IMR-90 (cell line): ENCODE measurements around the gene C16orf92. TPM values are rescaled to one million over a fixed set of nuclear protein-coding genes. Genes with fewer than 3 reads are reported as not detected.

ENCODE experiments used
- ATAC-seq: fragments of 200-7000 bp; cut with Tn5 transposase; 2 replicates; pipeline ENCODE4 v1.9.1; 2020; ENCODE audit warnings: low read depth, mild to moderate bottlenecking, moderate library complexity
- BruUV-seq: library from RNA; stranded (reverse); fragments of 400-500 nt; replicated peaks from 2 replicates; lab custom pipeline; 2021; lab: Mats Ljungman, UMichigan
- CTCF ChIA-PET: fragments of 300-600 bp; formaldehyde crosslinking; extraction: SDS; loops from one replicate; lab custom pipeline; 2021; ENCODE audit warnings: antibody characterized with exemption; lab: Yijun Ruan, JAX
- POLR2A ChIA-PET: fragments of 300-600 bp; sonication (Branson Sonifier 250); formaldehyde crosslinking; loops from one replicate; lab custom pipeline; 2022; ENCODE audit warnings: antibody characterized with exemption; ENCODE audit not compliant: unreplicated experiment; lab: Charles Lee
- DNase-seq: peaks from one replicate; pipeline ENCODE4 v3.0.0; 2013
- H2AFZ ChIP-seq: replicated peaks from 2 replicates; pipeline ENCODE3; 2013; ENCODE audit warnings: low read length, mild to moderate bottlenecking; ENCODE audit not compliant: poor library complexity
- H2AK5ac ChIP-seq: 2 replicates; pipeline ENCODE4 v1.6.1; 2013; ENCODE audit warnings: low read depth, low read length, inconsistent platforms
- H2AK9ac ChIP-seq: replicated peaks from 2 replicates; pipeline ENCODE3; 2013; ENCODE audit warnings: mild to moderate bottlenecking, low read depth, low read length, moderate library complexity; ENCODE audit not compliant: poor library complexity
- H2BK120ac ChIP-seq: 2 replicates; pipeline ENCODE4 v1.6.1; 2013; ENCODE audit warnings: low read depth, low read length, inconsistent platforms
- H2BK15ac ChIP-seq: 3 replicates; pipeline ENCODE4 v1.6.1; 2013; ENCODE audit warnings: low read depth, low read length, inconsistent platforms
- H2BK20ac ChIP-seq: 2 replicates; pipeline ENCODE4 v1.6.1; 2013; ENCODE audit warnings: low read depth, mild to moderate bottlenecking, inconsistent platforms, low read length, moderate library complexity
- H2BK5ac ChIP-seq: 2 replicates; pipeline ENCODE4 v1.6.1; 2013; ENCODE audit warnings: mild to moderate bottlenecking, low read depth, low read length, inconsistent platforms; ENCODE audit not compliant: poor library complexity, severe bottlenecking
- H3K14ac ChIP-seq: replicated peaks from 2 replicates; pipeline ENCODE4 v1.6.1; 2013; ENCODE audit warnings: low read depth, low read length, inconsistent platforms
- H3K18ac ChIP-seq: 2 replicates; pipeline ENCODE4 v1.6.1; 2013; ENCODE audit warnings: low read depth, low read length, control low read depth
- H3K23ac ChIP-seq: 2 replicates; pipeline ENCODE4 v1.6.1; 2013; ENCODE audit warnings: low read depth, low read length, inconsistent platforms
- H3K27ac ChIP-seq: 2 replicates; pipeline ENCODE4 v1.5.1; 2013; ENCODE audit warnings: mild to moderate bottlenecking, control low read depth, low read length; ENCODE audit not compliant: insufficient read depth
- H3K27me3 ChIP-seq: 2 replicates; pipeline ENCODE4 v1.6.1; 2013; ENCODE audit warnings: low read length; ENCODE audit not compliant: control insufficient read depth, insufficient read depth
- H3K36me3 ChIP-seq: 2 replicates; pipeline ENCODE4 v1.6.1; 2013; ENCODE audit warnings: low read length, mixed read lengths; ENCODE audit not compliant: control insufficient read depth, insufficient read depth
- H3K4ac ChIP-seq: 2 replicates; pipeline ENCODE4 v1.6.1; 2013; ENCODE audit warnings: low read depth, low read length, inconsistent platforms
- H3K4me1 ChIP-seq: 2 replicates; pipeline ENCODE4 v1.6.1; 2013; ENCODE audit warnings: low read length, mixed read lengths; ENCODE audit not compliant: control insufficient read depth, insufficient read depth
- H3K4me2 ChIP-seq: 2 replicates; pipeline ENCODE4 v1.6.1; 2013; ENCODE audit warnings: low read depth, mild to moderate bottlenecking, control low read depth, low read length, moderate library complexity
- H3K4me3 ChIP-seq: 2 replicates; pipeline ENCODE4 v1.5.1; 2013; ENCODE audit warnings: low read depth, mild to moderate bottlenecking, control low read depth, low read length, moderate library complexity; ENCODE audit not compliant: insufficient read depth
- H3K56ac ChIP-seq: 2 replicates; pipeline ENCODE4 v1.6.1; 2013; ENCODE audit warnings: low read length, inconsistent platforms; ENCODE audit not compliant: insufficient read depth; ENCODE audit errors: extremely low read depth
- H3K79me1 ChIP-seq, 2 experiments: 2 replicates each; pipeline ENCODE4 v1.6.1; 2013; ENCODE audit warnings: low read length in 2 of 2, inconsistent platforms in 1 of 2, low read depth in 1 of 2
- H3K9ac ChIP-seq: 2 replicates; pipeline ENCODE4 v1.6.1; 2013; ENCODE audit warnings: low read depth, low read length, control low read depth
- H3K9me1 ChIP-seq: 2 replicates; pipeline ENCODE4 v1.6.1; 2013; ENCODE audit warnings: low read length, inconsistent platforms; ENCODE audit not compliant: insufficient read depth
- H3K9me3 ChIP-seq: 2 replicates; pipeline ENCODE4 v1.6.1; 2013; ENCODE audit warnings: low read length; ENCODE audit not compliant: control insufficient read depth, insufficient read depth
- H4K20me1 ChIP-seq: 2 replicates; pipeline ENCODE4 v1.6.1; 2013; ENCODE audit warnings: low read length, inconsistent platforms; ENCODE audit not compliant: insufficient read depth
- H4K5ac ChIP-seq: 2 replicates; pipeline ENCODE4 v1.6.1; 2013; ENCODE audit warnings: mild to moderate bottlenecking, low read depth, low read length, control low read depth
- H4K8ac ChIP-seq, 2 experiments: 2 replicates each; pipeline ENCODE4 v1.6.1; 2013; ENCODE audit warnings: low read depth in 2 of 2, low read length in 2 of 2, control low read depth in 1 of 2, inconsistent platforms in 1 of 2
- H4K91ac ChIP-seq: 2 replicates; pipeline ENCODE4 v1.6.1; 2013; ENCODE audit warnings: low read depth, low read length, inconsistent platforms; ENCODE audit not compliant: insufficient read depth
- MXI1 ChIP-seq: IDR thresholded peaks from 2 replicates; pipeline ENCODE4 v1.6.1; 2012; ENCODE audit warnings: low read depth, mild to moderate bottlenecking, low read length, moderate library complexity, borderline replicate concordance
- NFE2L2 ChIP-seq: fragments of 150-350 bp; IDR thresholded peaks from 2 replicates; pipeline ENCODE4 v1.6.1; 2016; ENCODE audit warnings: low read depth, mild to moderate bottlenecking, low read length
- RAD21 ChIP-seq: IDR thresholded peaks from 2 replicates; pipeline ENCODE4 v1.6.1; 2012; ENCODE audit warnings: low read length, improper control_type of control experiment
- RFX5 ChIP-seq: IDR thresholded peaks from 2 replicates; pipeline ENCODE4 v1.8.0; 2012; ENCODE audit warnings: low read depth, mild to moderate bottlenecking, low read length, moderate library complexity
- SMC3 ChIP-seq: fragments of 150-350 bp; IDR thresholded peaks from 2 replicates; pipeline ENCODE4 v1.6.1; 2016; ENCODE audit warnings: low read depth, mild to moderate bottlenecking, antibody characterized with exemption, low read length, moderate library complexity
- WGBS, 2 experiments: methylation state at CpG; one replicate each; pipeline versions ENCODE4 v1.1.5 to v1.1.7; 2013; ENCODE audit warnings: missing lambda C conversion rate in 2 of 2; ENCODE audit not compliant: insufficient read length in 1 of 2; ENCODE audit errors: extremely low coverage in 2 of 2; 5-methylcytosine and 5-hydroxymethylcytosine counted together
- dilution Hi-C: fragments of 300-500 bp; cut with HindIII; formaldehyde crosslinking; loops from one replicate; pipeline ENCODE4 v1.14.3; 2018; ENCODE audit warnings: low sequenced_read_pairs; ENCODE audit not compliant: unreplicated experiment
- in situ Hi-C: fragments of 300-500 bp; cut with MboI; formaldehyde crosslinking; loops from 3 replicates; pipeline ENCODE4 v1.14.3; 2019; ENCODE audit warnings: low sequenced_read_pairs, inconsistent platforms, mixed read lengths
- intact Hi-C: fragments of 100-400 bp; cut with micrococcal nuclease; formaldehyde crosslinking; loops from 2 replicates; pipeline ENCODE4 v1.10.0; 2022
- polyA plus RNA-seq, 3 experiments: library from polyadenylated mRNA; depleted of rRNA; stranded (reverse); fragments of >200 nt; gene quantifications; 2 replicates each; pipeline ENCODE4 v1.2.3, GENCODE V29; 2012; ENCODE audit warnings: low replicate concordance in 1 of 3
- total RNA-seq: library from RNA; depleted of rRNA; stranded (reverse); fragments of >200 nt; gene quantifications from 2 replicates; pipeline ENCODE4 v1.2.3, GENCODE V29; 2012
- TF ChIP-seq, protein P1 (sequence below): fragments of 150-350 bp; IDR thresholded peaks from 2 replicates; pipeline ENCODE4 v1.6.1; 2016; ENCODE audit warnings: low read depth, mild to moderate bottlenecking, low read length, moderate library complexity, borderline replicate concordance

C16orf92 gene
- total and polyA plus RNA-seq, 2 of the 4 experiments (the other 2 are of a cell fraction) = not detected

DNA sequence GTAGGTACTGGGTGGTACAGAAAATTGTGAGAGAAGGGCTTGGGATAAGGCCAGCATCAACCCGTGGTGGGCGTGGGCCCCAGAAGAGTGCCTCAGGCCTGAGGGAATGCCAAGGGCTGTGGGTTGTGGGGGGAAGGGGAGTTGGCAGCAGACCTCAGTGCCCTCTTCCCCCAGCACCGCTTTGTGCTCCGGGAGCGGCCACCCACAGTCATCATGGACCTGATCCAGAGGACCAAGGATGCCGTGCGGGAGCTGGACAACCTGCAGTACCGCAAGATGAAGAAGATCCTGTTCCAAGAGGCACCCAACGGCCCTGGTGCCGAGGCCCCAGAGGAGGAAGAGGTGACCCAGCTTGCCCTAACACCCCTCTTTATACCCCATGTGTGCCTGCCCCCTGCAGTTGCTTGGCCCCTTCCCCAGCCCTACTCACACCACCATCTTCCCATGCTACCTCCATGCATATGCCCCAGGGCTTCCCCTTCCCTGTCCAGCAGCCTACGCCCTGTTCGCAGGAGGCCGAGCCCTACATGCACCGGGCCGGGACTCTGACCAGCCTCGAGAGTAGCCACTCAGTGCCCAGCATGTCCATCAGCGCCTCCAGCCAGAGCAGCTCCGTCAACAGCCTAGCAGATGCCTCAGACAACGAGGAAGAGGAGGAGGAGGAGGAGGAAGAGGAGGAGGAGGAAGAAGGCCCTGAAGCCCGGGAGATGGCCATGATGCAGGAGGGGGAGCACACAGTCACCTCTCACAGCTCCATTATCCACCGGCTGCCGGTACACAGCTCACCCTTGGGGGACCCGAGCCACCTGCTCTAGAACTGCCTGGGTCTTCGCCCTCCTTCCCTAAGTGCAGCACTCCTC is 40.2 kb upstream of the C16orf92 start:
- Histone ChIP-seq H4K5ac (no peak overlapping the region), H3K4me2 (no peak overlapping the region), H3K14ac (no peak overlapping the region), H2BK15ac (no peak overlapping the region), H3K79me1 (peaks cover 11 to 33% of the 10 kb centered on the region in 2 experiments; a peak in 2 of 4 replicates), H3K4ac (no peak overlapping the region), H3K36me3 (peaks cover 87% of the 10 kb centered on the region), H4K20me1 (peaks cover 7% of the 10 kb centered on the region), H3K27me3 (no peaks in the 10 kb centered on the region), H3K27ac (no peak overlapping the region), H4K91ac (no peak overlapping the region), H2BK20ac (no peak overlapping the region), H3K9me3 (no peaks in the 10 kb centered on the region), H3K56ac (no peak overlapping the region), H2AFZ (no peak overlapping the region), H2AK5ac (no peak overlapping the region), H2AK9ac (no peak overlapping the region), H3K4me1 (no peaks in the 10 kb centered on the region), H4K8ac (no peak overlapping the region), H3K18ac (no peak overlapping the region), H3K9ac (no peak overlapping the region), H3K9me1 (peaks cover 10% of the 10 kb centered on the region; the same call in 1 of the 2 replicates), H2BK120ac (no peak overlapping the region), H3K23ac (no peak overlapping the region), H2BK5ac (no peak overlapping the region), H3K4me3 (no peak overlapping the region)
- in situ Hi-C loops (no loop called here), dilution Hi-C loops (no loop called here), intact Hi-C loops (no loop called here)
- TF ChIP-seq RFX5 = no peak
- no peak for TF ChIP-seq SMC3
- TF ChIP-seq RAD21 = no peak
- TF ChIP-seq MXI1 = no peak
- TF ChIP-seq NFE2L2 = no peak
- TF ChIP-seq, protein P1, sequence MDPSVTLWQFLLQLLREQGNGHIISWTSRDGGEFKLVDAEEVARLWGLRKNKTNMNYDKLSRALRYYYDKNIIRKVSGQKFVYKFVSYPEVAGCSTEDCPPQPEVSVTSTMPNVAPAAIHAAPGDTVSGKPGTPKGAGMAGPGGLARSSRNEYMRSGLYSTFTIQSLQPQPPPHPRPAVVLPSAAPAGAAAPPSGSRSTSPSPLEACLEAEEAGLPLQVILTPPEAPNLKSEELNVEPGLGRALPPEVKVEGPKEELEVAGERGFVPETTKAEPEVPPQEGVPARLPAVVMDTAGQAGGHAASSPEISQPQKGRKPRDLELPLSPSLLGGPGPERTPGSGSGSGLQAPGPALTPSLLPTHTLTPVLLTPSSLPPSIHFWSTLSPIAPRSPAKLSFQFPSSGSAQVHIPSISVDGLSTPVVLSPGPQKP = no peak
- BruUV-seq = no TSS peak
- ChIA-PET CTCF (no interaction called here), POLR2A (no interaction called here)
- no peak for DNase-seq
- 97% methylated on average over 4 of the region's 24 CpGs; no CpG with 5 or more reads in 1 of the 2 experiments for WGBS, 2 experiments
- ATAC-seq = no peak
